WTC11 (cell line): ENCODE results near the gene OSBPL7. TPM values are rescaled to one million over a fixed set of nuclear protein-coding genes. Genes with fewer than 3 reads are reported as not detected.

Source experiments
- ATAC-seq: fragments of 200-7000 bp; cut with Tn5 transposase; 2 replicates; pipeline ENCODE4 v1.10.0; 2021; ENCODE audit warnings: mild to moderate bottlenecking, moderate library complexity
- CTCF ChIA-PET: fragments of 300-600 bp; sonication (Branson Sonifier 250); formaldehyde crosslinking; loops from one replicate; lab custom pipeline; 2021; ENCODE audit warnings: antibody characterized with exemption; lab: Charles Lee
- POLR2A ChIA-PET: fragments of 350-600 bp; sonication (Branson Sonifier 250); formaldehyde crosslinking; loops from one replicate; lab custom pipeline; 2021; ENCODE audit warnings: antibody characterized with exemption; lab: Charles Lee
- DNase-seq: peaks from one replicate; pipeline ENCODE4 v3.0.0; 2021; ENCODE audit warnings: low spot score
- H3K27ac Mint-ChIP-seq: 2 replicates; pipeline ENCODE4 v1.8.0; 2021; ENCODE audit warnings: mixed read lengths
- H3K27me3 Mint-ChIP-seq: 2 replicates; pipeline ENCODE4 v1.8.0; 2021; ENCODE audit warnings: low read depth, mild to moderate bottlenecking, moderate library complexity, mixed read lengths
- H3K36me3 Mint-ChIP-seq: 2 replicates; pipeline ENCODE4 v1.8.0; 2021; ENCODE audit warnings: mixed read lengths
- H3K4me1 Mint-ChIP-seq: 2 replicates; pipeline ENCODE4 v1.8.0; 2022; ENCODE audit warnings: mixed read lengths
- H3K4me3 Mint-ChIP-seq: 2 replicates; pipeline ENCODE4 v1.8.0; 2021; ENCODE audit warnings: mild to moderate bottlenecking, moderate library complexity, mixed read lengths
- H3K9me3 Mint-ChIP-seq: 2 replicates; pipeline ENCODE4 v1.8.0; 2021; ENCODE audit warnings: mixed read lengths
- ATF6 ChIP-seq: sonication (generic); formaldehyde crosslinking; IDR thresholded peaks from 2 replicates; pipeline ENCODE4 v1.8.1; 2023; ENCODE audit warnings: mild to moderate bottlenecking, missing genetic modification reagents
- CTCF ChIP-seq: fragments of 200-600 bp; IDR thresholded peaks from 2 replicates; pipeline ENCODE4 v1.8.0; 2022; ENCODE audit warnings: antibody characterized with exemption
- FOXJ3 ChIP-seq: sonication (generic); formaldehyde crosslinking; IDR thresholded peaks from 2 replicates; pipeline ENCODE4 v1.9.0; 2021; ENCODE audit warnings: missing genetic modification reagents, mild to moderate bottlenecking, borderline replicate concordance
- GRHL2 ChIP-seq: fragments of 250-450 bp; sonication (Bioruptor Pico); IDR thresholded peaks from 2 replicates; pipeline ENCODE4 v1.8.0; 2022; ENCODE audit warnings: mild to moderate bottlenecking, moderate library complexity; ENCODE audit not compliant: insufficient replicate concordance, severe bottlenecking
- GTF2I ChIP-seq: fragments of 250-450 bp; sonication (Bioruptor Pico); conservative IDR thresholded peaks from 2 replicates; pipeline ENCODE4 v1.4.0; 2021; ENCODE audit warnings: mild to moderate bottlenecking
- IRF2 ChIP-seq: sonication (generic); formaldehyde crosslinking; IDR thresholded peaks from 2 replicates; pipeline ENCODE4 v1.8.0; 2022; ENCODE audit warnings: low read depth, missing genetic modification reagents, borderline replicate concordance
- MAX ChIP-seq: sonication (generic); formaldehyde crosslinking; IDR thresholded peaks from 2 replicates; pipeline ENCODE4 v1.8.0; 2022; ENCODE audit warnings: mild to moderate bottlenecking, missing genetic modification reagents
- MLX ChIP-seq: sonication (generic); formaldehyde crosslinking; IDR thresholded peaks from 2 replicates; pipeline ENCODE4 v1.8.1; 2023; ENCODE audit warnings: mild to moderate bottlenecking, missing genetic modification reagents, moderate library complexity
- NFE2L1 ChIP-seq: sonication (generic); formaldehyde crosslinking; IDR thresholded peaks from 2 replicates; pipeline ENCODE4 v1.8.1; 2023; ENCODE audit warnings: missing genetic modification reagents
- NR1H2 ChIP-seq: sonication (generic); formaldehyde crosslinking; IDR thresholded peaks from 2 replicates; pipeline ENCODE4 v1.9.0; 2021; ENCODE audit warnings: mild to moderate bottlenecking, moderate library complexity, missing genetic modification reagents
- SMAD4 ChIP-seq: sonication (generic); formaldehyde crosslinking; IDR thresholded peaks from 2 replicates; pipeline ENCODE4 v1.8.0; 2022; ENCODE audit warnings: mild to moderate bottlenecking, missing genetic modification reagents
- SOX15 ChIP-seq: fragments of 250-450 bp; sonication (Bioruptor Pico); IDR thresholded peaks from 2 replicates; pipeline ENCODE4 v1.9.0; 2021; ENCODE audit warnings: mild to moderate bottlenecking
- TP53 ChIP-seq: sonication (generic); formaldehyde crosslinking; IDR thresholded peaks from 2 replicates; pipeline ENCODE4 v1.8.1; 2023; ENCODE audit warnings: mild to moderate bottlenecking, missing genetic modification reagents
- ZNF219 ChIP-seq: sonication (generic); formaldehyde crosslinking; IDR thresholded peaks from 2 replicates; pipeline ENCODE4 v1.8.0; 2023; ENCODE audit warnings: missing genetic modification reagents, mild to moderate bottlenecking, borderline replicate concordance
- ZNF263 ChIP-seq: sonication (generic); formaldehyde crosslinking; IDR thresholded peaks from 2 replicates; pipeline ENCODE4 v1.8.1; 2022; ENCODE audit warnings: low read depth, mild to moderate bottlenecking, moderate library complexity, missing genetic modification reagents
- ZNF281 ChIP-seq: sonication (generic); formaldehyde crosslinking; IDR thresholded peaks from 2 replicates; pipeline ENCODE4 v1.8.0; 2023; ENCODE audit warnings: mild to moderate bottlenecking, missing genetic modification reagents
- ZNF396 ChIP-seq: fragments of 250-450 bp; sonication (Bioruptor Pico); IDR thresholded peaks from 2 replicates; pipeline ENCODE4 v1.8.0; 2021; ENCODE audit warnings: mild to moderate bottlenecking, moderate library complexity, borderline replicate concordance
- ZNF671 ChIP-seq: fragments of 250-450 bp; sonication (Bioruptor Pico); IDR thresholded peaks from 2 replicates; pipeline ENCODE4 v1.8.0; 2021; ENCODE audit warnings: mild to moderate bottlenecking
- total RNA-seq: library from RNA; stranded (reverse); gene quantifications from 3 replicates; pipeline ENCODE4 v1.2.3, GENCODE V29; 2021

Gene OSBPL7
- total RNA-seq, 1 experiment from 2014 or later = 13.5 TPM

GRCh38 chr17:47781397-47781796 lies 40.2 kb downstream of the OSBPL7 start (continued):
- TF ChIP-seq ATF6 (CRISPR knock-in tag) = no peak
- no peak for TF ChIP-seq GTF2I

- CTCF ChIA-PET = no interaction called here
- POLR2A ChIA-PET = interaction anchor here (0.6 kb wide), 1 partner anchor 113 kb away, joined by 3 read pairs; no protein-coding TSS in a partner anchor
- no peak for TF ChIP-seq FOXJ3 (CRISPR knock-in tag)
- H3K4me1 Mint-ChIP-seq = no peaks in the 10 kb centered on the region
- no peak for ATAC-seq
- H3K9me3 Mint-ChIP-seq = peaks cover 2% of the 10 kb centered on the region; the same call in 1 of the 2 replicates
- no peak overlapping the region for H3K27ac Mint-ChIP-seq
- peaks cover 39% of the 10 kb centered on the region for H3K27me3 Mint-ChIP-seq
- H3K4me3 Mint-ChIP-seq = no peak overlapping the region
- DNase-seq = peak; percentile 19
- H3K36me3 Mint-ChIP-seq = no peaks in the 10 kb centered on the region
Measured at GRCh38 chr17:47778184-47778635, 43.4 kb downstream of the OSBPL7 start.

- ChIA-PET POLR2A (no interaction called here), CTCF (interaction anchor here (0.6 to 1.2 kb wide), 5 partner anchors 9 to 72 kb away, joined by 3 to 4 read pairs (median 3); no protein-coding TSS in a partner anchor)
- Mint-ChIP-seq H3K4me1 (no peaks in the 10 kb centered on the region), H3K27ac (no peak overlapping the region), H3K36me3 (no peaks in the 10 kb centered on the region), H3K9me3 (peaks cover 8% of the 10 kb centered on the region; the same call in 1 of the 2 replicates), H3K27me3 (peaks cover 38% of the 10 kb centered on the region), H3K4me3 (no peak overlapping the region)
- DNase-seq (no peak), ATAC-seq (peak; percentile 77)
- TF ChIP-seq IRF2 (CRISPR knock-in tag) = no peak
- no peak for TF ChIP-seq ZNF396 (CRISPR knock-in tag)
- TF ChIP-seq CTCF = peak; percentile 80; the same call in 1 of the 2 replicates
- no peak for TF ChIP-seq MAX (CRISPR knock-in tag)
Measured at GRCh38 chr17:47776330-47777197, 45.0 kb downstream of the OSBPL7 start.

- POLR2A ChIA-PET = no interaction called here
- H3K36me3 Mint-ChIP-seq = no peaks in the 10 kb centered on the region
- H3K4me1 Mint-ChIP-seq = no peaks in the 10 kb centered on the region
- ATAC-seq (no peak), DNase-seq (no peak)
- CTCF ChIA-PET = interaction anchor here (0.9 to 1.2 kb wide), 3 partner anchors 10 to 25 kb away, joined by 3 to 4 read pairs (median 4); no protein-coding TSS in a partner anchor
- no peak overlapping the region for H3K4me3 Mint-ChIP-seq
- H3K27me3 Mint-ChIP-seq = peaks cover 33% of the 10 kb centered on the region
- no peak overlapping the region for H3K27ac Mint-ChIP-seq
- peaks cover 14% of the 10 kb centered on the region for H3K9me3 Mint-ChIP-seq
- TF ChIP-seq ZNF671 (CRISPR knock-in tag) (no peak), TP53 (CRISPR knock-in tag) (no peak), ZNF263 (CRISPR knock-in tag) (no peak), CTCF (no peak), ZNF281 (CRISPR knock-in tag) (no peak), GRHL2 (no peak), NFE2L1 (no peak), MLX (CRISPR knock-in tag) (no peak), ZNF219 (CRISPR knock-in tag) (no peak), NR1H2 (CRISPR knock-in tag) (no peak), SMAD4 (CRISPR knock-in tag) (no peak), SOX15 (CRISPR knock-in tag) (no peak)
Measured at GRCh38 chr17:47774987-47775580, 46.5 kb downstream of the OSBPL7 start.
